NCI-H460 (cell line): ENCODE data around the gene CBX1. TPM values are rescaled to one million over a fixed set of nuclear protein-coding genes. Genes with fewer than 3 reads are reported as not detected.
"Not testable (repeated sequence)": the region's sequence is repeated elsewhere in the genome, so short reads cannot be mapped to it uniquely, and the experiment has no call there.

Experiments
- DNase-seq: peaks from one replicate; pipeline ENCODE4 v3.0.0-alpha.2; 2016; ENCODE audit warnings: low read depth; ENCODE audit errors: extremely low read depth
- total RNA-seq: library from RNA; depleted of rRNA; stranded (reverse); fragments of >200 nt; shearing (Covaris generic); gene quantifications from 2 replicates; pipeline ENCODE4 v1.2.3, GENCODE V29; 2014

The CBX1 gene
- total RNA-seq, 1 experiment from 2014 or later = 57.8 TPM

- peak; percentile 79 for DNase-seq
Observed at GRCh38 chr17:48074322-48075081, 26.8 kb downstream of the CBX1 start.

GRCh38 chr17:48073566-48074094 lies 27.6 kb downstream of the CBX1 start:
- DNase-seq = not testable (repeated sequence)

GRCh38 chr17:48072811-48073210 lies 28.5 kb downstream of the CBX1 start:
- DNase-seq = not testable (repeated sequence)

- no peak for DNase-seq
Observed at GRCh38 chr17:48071654-48072053, 29.6 kb downstream of the CBX1 start.

GRCh38 chr17:48070195-48070594 lies 31.1 kb downstream of the CBX1 start:
- no peak for DNase-seq

- DNase-seq = no peak
Observed at GRCh38 chr17:48068491-48068961, 32.8 kb downstream of the CBX1 start.

GRCh38 chr17:48067808-48068207 lies 33.5 kb downstream of the CBX1 start:
- not testable (repeated sequence) for DNase-seq

- no peak for DNase-seq
Observed at GRCh38 chr17:48067245-48067644, 34.0 kb downstream of the CBX1 start.

GRCh38 chr17:48066656-48067055 lies 34.6 kb downstream of the CBX1 start:
- DNase-seq = no peak

- no peak for DNase-seq
Observed at GRCh38 chr17:48066192-48066591, 35.1 kb downstream of the CBX1 start.

GRCh38 chr17:48064638-48065037 lies 36.6 kb downstream of the CBX1 start:
- no peak for DNase-seq

- DNase-seq = no peak
Observed at GRCh38 chr17:48062273-48062672, 39.0 kb downstream of the CBX1 start.

GRCh38 chr17:48060249-48060648 lies 41.0 kb downstream of the CBX1 start:
- no peak for DNase-seq

- DNase-seq = no peak
Observed at GRCh38 chr17:48059125-48059668, 42.1 kb downstream of the CBX1 start.

- DNase-seq = no peak
Observed at GRCh38 chr17:48058393-48059124, 42.7 kb downstream of the CBX1 start.

- DNase-seq = no peak
Observed at GRCh38 chr17:48057626-48058025, 43.7 kb downstream of the CBX1 start.

GRCh38 chr17:48056879-48057278 lies 44.4 kb downstream of the CBX1 start:
- no peak for DNase-seq

GRCh38 chr17:48056246-48056745 lies 45.0 kb downstream of the CBX1 start:
- DNase-seq = no peak

GRCh38 chr17:48055531-48056245 lies 45.6 kb downstream of the CBX1 start:
- peak; percentile 97 for DNase-seq
